Smooth muscle cell (in vitro differentiated cells): ENCODE measurements around the gene TAMALIN. TPM values are rescaled to one million over a fixed set of nuclear protein-coding genes. Genes with fewer than 3 reads are reported as not detected.

Experiments
- DNase-seq: peaks from one replicate; lab custom pipeline; 2025; ENCODE audit not compliant: unreplicated experiment; lab: John Stamatoyannopoulos, UW
- H2AFZ ChIP-seq: fragments of 200-600 bp; sonication (generic); 2 replicates; pipeline ENCODE4 v1.6.0; 2016; ENCODE audit warnings: antibody characterized with exemption, low read depth, mild to moderate bottlenecking
- H3F3A ChIP-seq: fragments of 200-600 bp; sonication (generic); 2 replicates; pipeline ENCODE4 v1.6.0; 2017; ENCODE audit warnings: antibody characterized with exemption, low read depth
- H3K27ac ChIP-seq: fragments of 200-600 bp; sonication (generic); 2 replicates; pipeline ENCODE4 v1.5.1; 2016; ENCODE audit warnings: low read depth, mild to moderate bottlenecking
- H3K27me3 ChIP-seq: fragments of 200-600 bp; sonication (generic); 2 replicates; pipeline ENCODE4 v1.6.1; 2016; ENCODE audit warnings: low read depth, mild to moderate bottlenecking
- H3K36me3 ChIP-seq: fragments of 200-600 bp; sonication (generic); 2 replicates; pipeline ENCODE4 v1.5.1; 2016; ENCODE audit warnings: low read depth
- H3K4me1 ChIP-seq: fragments of 200-600 bp; sonication (generic); 2 replicates; pipeline ENCODE4 v1.5.1; 2016; ENCODE audit warnings: low read depth
- H3K4me2 ChIP-seq: fragments of 200-600 bp; sonication (generic); 2 replicates; pipeline ENCODE4 v1.6.0; 2016; ENCODE audit warnings: mild to moderate bottlenecking
- H3K4me3 ChIP-seq: fragments of 200-600 bp; sonication (generic); 2 replicates; pipeline ENCODE4 v1.5.1; 2016; ENCODE audit warnings: mild to moderate bottlenecking
- H3K79me2 ChIP-seq: fragments of 200-600 bp; sonication (generic); 2 replicates; pipeline ENCODE4 v1.6.0; 2016; ENCODE audit warnings: low read depth, mild to moderate bottlenecking
- H3K9ac ChIP-seq: fragments of 200-600 bp; sonication (generic); 2 replicates; pipeline ENCODE4 v1.6.0; 2016; ENCODE audit warnings: low read depth
- H3K9me3 ChIP-seq: fragments of 200-600 bp; sonication (generic); replicated peaks from 2 replicates; pipeline ENCODE4 v1.5.1; 2016; ENCODE audit warnings: low read depth
- H4K20me1 ChIP-seq: fragments of 200-600 bp; sonication (generic); 2 replicates; pipeline ENCODE4 v1.6.0; 2016; ENCODE audit warnings: low read depth
- CTCF ChIP-seq: fragments of 200-600 bp; sonication (generic); IDR thresholded peaks from 2 replicates; pipeline ENCODE4 v1.5.1; 2017; ENCODE audit warnings: borderline replicate concordance, mild to moderate bottlenecking, antibody characterized with exemption; ENCODE audit not compliant: insufficient read depth, poor library complexity, severe bottlenecking
- WGBS: methylation state at CpG from one replicate; pipeline ENCODE4 v1.1.7; 2016; ENCODE audit warnings: low lambda C conversion rate; 5-methylcytosine and 5-hydroxymethylcytosine counted together
- polyA plus RNA-seq: library from polyadenylated mRNA; unstranded; fragments of >200 nt; fragmentation: Nextera tagmentation; extraction: Ambion mirVana; gene quantifications from 2 replicates; pipeline ENCODE4 v1.2.1, GENCODE V29; 2016
- total RNA-seq: library from RNA; depleted of rRNA; stranded (reverse); fragments of >200 nt; gene quantifications from 2 replicates; pipeline ENCODE4 v1.2.3, GENCODE V29; 2014

The TAMALIN gene
- total RNA-seq (4.1 and 12.2 TPM in 2 replicates), polyA plus RNA-seq (32.4 and 36.8 TPM in 2 replicates)

GRCh38 chr12:52006726-52007157, at the start of gene TAMALIN:
Gene TAMALIN, plus strand, starts transcription at chr12:52006946. Its CDS starts 74 bp downstream, at chr12:52007020.
- DNase-seq, result peak; percentile 77
- peaks cover 7% of the 10 kb centered on the region for H3K79me2 ChIP-seq
- no peak for TF ChIP-seq CTCF
- peaks cover 20% of the 10 kb centered on the region for H3K4me1 ChIP-seq
- H3K36me3 ChIP-seq, result no peaks in the 10 kb centered on the region
- H3K27me3 ChIP-seq, result no peaks in the 10 kb centered on the region
- H3K27ac ChIP-seq, result peak within 1 kb of the TSS; percentile 30
- H3K4me2 ChIP-seq, result peak within 1 kb of the TSS; percentile 98
- H3K4me3 ChIP-seq, result peak within 1 kb of the TSS; percentile 84
- peak within 1 kb of the TSS; percentile 80 for H3K9ac ChIP-seq
- peaks cover 13% of the 10 kb centered on the region for H3F3A ChIP-seq
- no peaks in the 10 kb centered on the region for H3K9me3 ChIP-seq
- WGBS, result 0% methylated on average over 24 of the region's 60 CpGs
- peaks cover 10% of the 10 kb centered on the region for H4K20me1 ChIP-seq
- no peak within 1 kb of the TSS for H2AFZ ChIP-seq

GRCh38 chr12:51958542-51958941, 48.2 kb upstream of the TAMALIN start:
- Histone ChIP-seq H3K4me3 (no peak overlapping the region), H3K27ac (no peak overlapping the region), H3K27me3 (no peaks in the 10 kb centered on the region), H3K79me2 (peaks cover 77% of the 10 kb centered on the region), H3K4me2 (no peak overlapping the region), H3K4me1 (peaks cover 12% of the 10 kb centered on the region), H3F3A (peaks cover 8% of the 10 kb centered on the region), H3K9me3 (no peaks in the 10 kb centered on the region), H3K9ac (no peak overlapping the region), H2AFZ (no peak overlapping the region), H3K36me3 (no peaks in the 10 kb centered on the region), H4K20me1 (peaks cover 76% of the 10 kb centered on the region)
- DNase-seq, result no peak
- WGBS, result 98% methylated on average over 13 of the region's 13 CpGs
- TF ChIP-seq CTCF, result no peak

GRCh38 chr12:51959211-51959610, 47.5 kb upstream of the TAMALIN start:
- H3K4me2 ChIP-seq, result no peak overlapping the region
- 86% methylated on average over 3 of the region's 3 CpGs for WGBS
- H3K4me1 ChIP-seq, result peaks cover 5% of the 10 kb centered on the region
- no peak overlapping the region for H3K27ac ChIP-seq
- no peak overlapping the region for H3K4me3 ChIP-seq
- DNase-seq, result no peak
- H3K27me3 ChIP-seq, result no peaks in the 10 kb centered on the region
- H3K36me3 ChIP-seq, result no peaks in the 10 kb centered on the region
- H3F3A ChIP-seq, result peaks cover 8% of the 10 kb centered on the region
- no peak for TF ChIP-seq CTCF
- H3K9ac ChIP-seq, result no peak overlapping the region
- peaks cover 80% of the 10 kb centered on the region for H4K20me1 ChIP-seq
- H3K9me3 ChIP-seq, result no peaks in the 10 kb centered on the region
- H3K79me2 ChIP-seq, result peaks cover 81% of the 10 kb centered on the region
- no peak overlapping the region for H2AFZ ChIP-seq

GRCh38 chr12:51959921-51960320, 46.8 kb upstream of the TAMALIN start:
- no peak for DNase-seq
- no peaks in the 10 kb centered on the region for H3K36me3 ChIP-seq
- H3K79me2 ChIP-seq, result peaks cover 86% of the 10 kb centered on the region
- H2AFZ ChIP-seq, result no peak overlapping the region
- H3K27ac ChIP-seq, result no peak overlapping the region
- H3K4me2 ChIP-seq, result no peak overlapping the region
- peaks cover 3% of the 10 kb centered on the region for H3F3A ChIP-seq
- no peak overlapping the region for H3K4me3 ChIP-seq
- no peaks in the 10 kb centered on the region for H3K9me3 ChIP-seq
- no peak overlapping the region for H3K9ac ChIP-seq
- no peak for TF ChIP-seq CTCF
- H3K27me3 ChIP-seq, result no peaks in the 10 kb centered on the region
- WGBS, result 100% methylated on average over 4 of the region's 4 CpGs
- H3K4me1 ChIP-seq, result no peaks in the 10 kb centered on the region
- H4K20me1 ChIP-seq, result peaks cover 77% of the 10 kb centered on the region
